ENCODE results near the gene CMBL. TPM values are rescaled to one million over a fixed set of nuclear protein-coding genes. Genes with fewer than 3 reads are reported as not detected.

The CMBL gene
- total RNA-seq, 1 experiment from 2014 or later: 12.9 TPM

GRCh38 chr5:10259899-10260298, 47.8 kb downstream of the CMBL start:
- Mint-ChIP-seq H3K27me3 (ENCODE audit: unreplicated experiment) (no peaks in the 10 kb centered on the region), H3K4me3 (ENCODE audit: low read depth, unreplicated experiment) (no peak overlapping the region), H3K27ac (ENCODE audit: unreplicated experiment) (no peak overlapping the region), H3K4me1 (ENCODE audit: low read depth, unreplicated experiment) (peaks cover 22% of the 10 kb centered on the region), H3K9me3 (ENCODE audit: low read depth, unreplicated experiment) (no peaks in the 10 kb centered on the region), H3K36me3 (ENCODE audit: insufficient read depth, unreplicated experiment) (peaks cover 66% of the 10 kb centered on the region)
- intact Hi-C loops (cut with micrococcal nuclease; ENCODE audit: unreplicated experiment): no loop called here
- no TSS peak for BruUV-seq (replicated peaks)
- CTCF ChIA-PET: interaction anchor here (0.6 kb wide), 1 partner anchor 44 kb away, joined by 3 read pairs; no protein-coding TSS in a partner anchor
- no peak for DNase-seq
- TF ChIP-seq CTCF (IDR thresholded peaks at IDR 0.05; ENCODE audit: unreplicated experiment): no peak

- no peak for DNase-seq
- H3K4me3 Mint-ChIP-seq (ENCODE audit: low read depth, unreplicated experiment): no peak overlapping the region
Measured at GRCh38 chr5:10257870-10258269, 49.8 kb downstream of the CMBL start.

GRCh38 chr5:10254686-10255085, 53.0 kb downstream of the CMBL start:
- Mint-ChIP-seq H3K9me3 (ENCODE audit: low read depth, unreplicated experiment) (no peaks in the 10 kb centered on the region), H3K27me3 (ENCODE audit: unreplicated experiment) (no peaks in the 10 kb centered on the region), H3K27ac (ENCODE audit: unreplicated experiment) (no peak overlapping the region), H3K4me1 (ENCODE audit: low read depth, unreplicated experiment) (peaks cover 32% of the 10 kb centered on the region), H3K36me3 (ENCODE audit: insufficient read depth, unreplicated experiment) (peaks cover 85% of the 10 kb centered on the region), H3K4me3 (ENCODE audit: low read depth, unreplicated experiment) (no peak overlapping the region)
- intact Hi-C loops (cut with micrococcal nuclease; ENCODE audit: unreplicated experiment): no loop called here
- no TSS peak for BruUV-seq (replicated peaks)
- CTCF ChIA-PET: no interaction called here
- DNase-seq: no peak
- no peak for TF ChIP-seq CTCF (IDR thresholded peaks at IDR 0.05; ENCODE audit: unreplicated experiment)

More at GRCh38 chr5:10257870-10258269, 49.8 kb downstream of the CMBL start:
- Mint-ChIP-seq H3K27ac (ENCODE audit: unreplicated experiment) (peak overlapping the region; percentile 21), H3K36me3 (ENCODE audit: insufficient read depth, unreplicated experiment) (peaks cover 75% of the 10 kb centered on the region), H3K9me3 (ENCODE audit: low read depth, unreplicated experiment) (no peaks in the 10 kb centered on the region), H3K27me3 (ENCODE audit: unreplicated experiment) (no peaks in the 10 kb centered on the region), H3K4me1 (ENCODE audit: low read depth, unreplicated experiment) (peaks cover 28% of the 10 kb centered on the region)
- CTCF ChIA-PET: no interaction called here
- intact Hi-C loops (cut with micrococcal nuclease; ENCODE audit: unreplicated experiment): no loop called here
- no peak for TF ChIP-seq CTCF (IDR thresholded peaks at IDR 0.05; ENCODE audit: unreplicated experiment)
- no TSS peak for BruUV-seq (replicated peaks)

GRCh38 chr5:10253390-10253789, 54.3 kb downstream of the CMBL start:
- Mint-ChIP-seq H3K4me3 (ENCODE audit: low read depth, unreplicated experiment) (no peak overlapping the region), H3K9me3 (ENCODE audit: low read depth, unreplicated experiment) (no peaks in the 10 kb centered on the region), H3K36me3 (ENCODE audit: insufficient read depth, unreplicated experiment) (peaks cover 89% of the 10 kb centered on the region), H3K4me1 (ENCODE audit: low read depth, unreplicated experiment) (peaks cover 33% of the 10 kb centered on the region), H3K27me3 (ENCODE audit: unreplicated experiment) (no peaks in the 10 kb centered on the region), H3K27ac (ENCODE audit: unreplicated experiment) (no peak overlapping the region)
- CTCF ChIA-PET: interaction anchor here (0.7 kb wide), 1 partner anchor 96 kb away, joined by 3 read pairs; no protein-coding TSS in a partner anchor
- no TSS peak for BruUV-seq (replicated peaks)
- no peak for DNase-seq
- TF ChIP-seq CTCF (IDR thresholded peaks at IDR 0.05; ENCODE audit: unreplicated experiment): no peak
- intact Hi-C loops (cut with micrococcal nuclease; ENCODE audit: unreplicated experiment): no loop called here
